GM21723 (cell line): ENCODE results near the gene LRRC63.
"Not testable (repeated sequence)": the region's sequence is repeated elsewhere in the genome, so short reads cannot be mapped to it uniquely, and the experiment has no call there.

Experiments used
- ATAC-seq: cut with Tn5 transposase; IDR thresholded peaks from one replicate; pipeline ENCODE4 v1.9.1; 2021; ENCODE audit warnings: mild to moderate bottlenecking, moderate library complexity; ENCODE audit not compliant: unreplicated experiment

The LRRC63 gene

GRCh38 chr13:46211483-46212351 is at the start of gene LRRC63:
LRRC63 (plus strand) TSS chr13:46211928; CDS start chr13:46213035, 1,107 bp downstream.
- peak; percentile 97 for ATAC-seq

- not testable (repeated sequence) for ATAC-seq
These were observed 49.0 kb upstream of the LRRC63 start for GRCh38 chr13:46162741-46163140.

DNA sequence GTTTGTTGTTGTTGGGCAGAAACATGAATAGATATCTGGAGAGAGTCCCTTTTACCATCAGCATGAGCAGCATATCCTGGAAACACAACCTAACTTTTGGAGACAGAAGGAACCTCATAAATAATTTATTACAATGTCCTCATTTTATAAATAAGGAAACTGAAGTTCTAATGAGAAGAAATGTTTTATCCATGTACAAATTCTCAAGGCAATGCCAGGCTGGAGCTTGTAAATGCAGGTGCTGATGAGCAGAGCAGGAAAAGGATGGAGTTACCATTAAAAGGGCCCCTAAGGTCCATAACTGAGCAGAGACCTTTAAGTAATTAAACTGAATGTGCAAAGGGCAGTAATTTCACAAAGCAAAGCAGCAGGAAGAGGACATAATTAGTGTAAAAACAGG is 47.1 kb upstream of the LRRC63 start:
- ATAC-seq: no peak

DNA sequence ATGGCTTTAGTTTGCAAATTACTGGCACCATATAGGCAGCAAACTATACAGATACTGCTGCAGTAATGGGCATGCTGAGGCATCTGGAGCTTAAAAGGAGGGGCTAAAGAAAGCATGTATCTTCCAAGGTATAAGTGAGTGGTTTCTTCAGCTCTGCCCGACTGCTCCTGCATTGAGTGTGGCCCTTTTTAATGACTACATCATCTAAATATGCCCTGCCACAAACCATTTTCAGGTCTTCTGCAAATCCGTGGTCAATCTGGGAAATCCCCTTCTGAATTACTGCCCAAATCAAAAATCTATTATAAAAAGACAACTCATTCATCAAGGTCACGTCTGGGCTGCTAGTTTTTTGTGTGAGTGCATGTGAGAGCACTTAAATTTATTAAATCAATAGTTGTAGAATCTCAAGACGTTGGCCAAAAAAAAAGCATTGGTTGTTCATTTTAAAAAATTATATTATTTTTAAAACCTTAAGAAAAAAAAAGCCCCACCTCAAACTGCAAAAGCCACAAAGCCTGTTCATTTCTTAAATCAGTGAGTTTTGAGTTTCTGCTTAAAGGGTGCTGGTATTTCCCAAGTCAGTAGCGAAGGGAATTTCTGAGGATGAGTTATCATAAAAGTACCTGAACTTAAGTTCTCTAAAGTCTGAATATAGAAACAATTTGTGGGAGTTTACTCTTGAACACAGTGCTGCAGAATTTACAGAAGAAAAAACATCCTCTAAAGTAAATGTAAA is 46.1 kb upstream of the LRRC63 start:
- peak; percentile 47 for ATAC-seq

GRCh38 chr13:46166224-46166584 is 45.5 kb upstream of the LRRC63 start:
- peak; percentile 8 for ATAC-seq

DNA sequence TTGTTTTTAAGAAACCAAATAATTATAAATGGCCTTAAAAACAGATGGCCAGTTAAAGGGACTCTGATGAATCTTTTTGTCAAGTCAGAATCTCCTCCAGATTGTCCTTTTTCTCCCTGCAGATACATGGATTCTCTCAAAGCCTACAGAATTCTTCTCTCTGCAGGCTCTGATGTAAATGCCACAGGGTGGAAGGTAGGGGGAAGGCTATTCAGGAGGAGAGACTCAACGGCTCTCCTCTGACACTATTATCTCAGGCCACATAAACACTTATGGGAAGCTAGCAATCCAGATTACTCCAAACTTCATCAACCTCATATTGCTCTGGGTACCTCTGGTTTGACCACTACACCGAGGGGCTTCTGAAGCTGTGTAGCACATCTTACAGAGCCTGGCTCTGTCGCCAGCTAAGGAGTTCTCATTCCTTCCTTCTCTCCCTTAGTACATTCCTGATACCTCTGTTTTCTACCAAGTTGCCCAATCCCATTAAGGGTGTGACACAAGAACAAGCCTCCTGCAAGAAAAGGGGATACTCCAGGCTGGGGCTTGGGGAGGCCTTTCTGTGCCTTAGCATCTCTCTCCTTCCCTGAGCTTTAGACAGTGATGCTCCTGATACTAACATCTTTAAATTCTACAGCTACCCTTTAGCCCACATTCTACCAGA is 44.6 kb upstream of the LRRC63 start:
- ATAC-seq: no peak

- peak; percentile 46 for ATAC-seq
These were observed 43.4 kb upstream of the LRRC63 start for GRCh38 chr13:46168341-46168740.

DNA sequence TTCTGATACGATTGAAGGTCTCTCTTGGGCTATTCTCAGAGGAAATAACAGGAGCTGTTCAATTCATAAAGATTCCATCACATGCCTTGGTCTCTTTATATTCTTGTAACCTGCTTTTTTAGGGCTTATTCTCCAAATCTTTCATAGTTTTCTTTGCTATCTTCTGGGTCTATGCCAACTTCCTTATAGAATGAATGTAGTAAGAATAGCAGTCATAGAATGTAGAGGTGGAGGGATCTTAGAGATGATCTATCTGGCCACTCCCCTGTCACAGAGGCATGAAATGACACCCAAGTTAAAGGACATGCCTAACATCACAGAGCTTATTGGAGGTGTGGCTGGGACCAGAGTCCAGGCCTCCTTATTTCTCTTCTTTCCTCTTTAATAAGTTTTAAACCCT is 42.9 kb upstream of the LRRC63 start:
- no peak for ATAC-seq

GRCh38 chr13:46169758-46170157 is 42.0 kb upstream of the LRRC63 start:
- no peak for ATAC-seq

DNA sequence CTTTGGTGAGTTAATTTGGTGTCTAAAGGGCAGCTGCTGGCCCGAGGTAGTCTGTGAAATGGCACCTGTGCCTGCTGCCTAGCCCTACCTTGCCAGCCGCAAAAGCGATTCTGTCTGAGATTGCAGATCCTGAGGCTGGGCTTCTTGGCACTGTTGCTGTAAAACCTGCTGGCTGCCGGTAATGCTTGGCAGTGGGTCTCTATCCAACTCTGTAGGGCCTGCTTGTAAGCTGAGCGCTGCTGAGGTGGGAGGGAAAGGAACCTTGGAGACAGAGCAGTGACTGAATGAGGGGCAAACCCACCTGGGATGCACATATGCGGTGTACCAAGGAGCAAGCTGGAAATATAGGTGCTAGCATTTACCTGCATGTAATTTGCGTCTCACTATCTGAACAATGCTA is 41.5 kb upstream of the LRRC63 start:
- ATAC-seq: no peak

- no peak for ATAC-seq
These were observed 41.0 kb upstream of the LRRC63 start for GRCh38 chr13:46170687-46171086.

DNA sequence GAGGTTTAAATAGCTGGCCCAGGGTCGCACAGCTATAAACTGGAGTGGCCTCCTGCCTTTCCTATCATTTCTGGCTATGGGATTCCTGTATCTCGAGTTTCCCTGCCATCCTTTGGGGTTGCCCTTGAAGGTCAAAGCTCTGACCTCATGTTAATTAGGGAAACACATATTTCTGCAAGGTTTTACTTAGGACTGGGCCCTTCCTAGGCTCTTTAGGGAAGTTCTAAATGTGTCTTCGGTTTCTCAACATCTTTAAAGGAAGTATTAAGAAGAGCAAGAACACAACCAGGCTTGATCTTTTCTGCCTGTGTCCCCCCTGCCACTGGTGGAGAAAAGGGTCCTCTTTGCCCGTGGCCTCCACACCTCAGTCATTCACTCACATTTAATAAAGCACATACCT is 40.5 kb upstream of the LRRC63 start:
- ATAC-seq: no peak

DNA sequence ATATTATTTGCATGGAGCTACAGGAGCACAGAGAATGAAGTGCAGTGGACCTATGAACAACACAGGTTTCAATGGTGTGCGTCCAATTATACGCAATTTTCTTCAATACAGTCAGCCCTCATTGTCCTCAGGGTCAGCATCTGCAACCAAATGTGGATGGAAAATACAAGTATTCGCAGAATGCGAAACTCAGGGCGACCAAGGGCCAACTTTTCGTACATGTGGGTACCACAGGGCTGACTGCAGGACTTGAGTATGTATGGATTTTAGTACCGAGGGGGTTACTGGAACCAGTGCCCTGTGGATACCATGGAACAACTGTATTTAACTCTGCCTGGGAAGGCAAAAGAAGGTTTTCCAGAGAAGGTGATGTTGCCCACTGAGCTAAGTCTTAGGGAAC is 40.0 kb upstream of the LRRC63 start:
- no peak for ATAC-seq

GRCh38 chr13:46172531-46172991 is 39.2 kb upstream of the LRRC63 start:
- ATAC-seq: no peak

- no peak for ATAC-seq
These were observed 38.1 kb upstream of the LRRC63 start for GRCh38 chr13:46173656-46174055.

DNA sequence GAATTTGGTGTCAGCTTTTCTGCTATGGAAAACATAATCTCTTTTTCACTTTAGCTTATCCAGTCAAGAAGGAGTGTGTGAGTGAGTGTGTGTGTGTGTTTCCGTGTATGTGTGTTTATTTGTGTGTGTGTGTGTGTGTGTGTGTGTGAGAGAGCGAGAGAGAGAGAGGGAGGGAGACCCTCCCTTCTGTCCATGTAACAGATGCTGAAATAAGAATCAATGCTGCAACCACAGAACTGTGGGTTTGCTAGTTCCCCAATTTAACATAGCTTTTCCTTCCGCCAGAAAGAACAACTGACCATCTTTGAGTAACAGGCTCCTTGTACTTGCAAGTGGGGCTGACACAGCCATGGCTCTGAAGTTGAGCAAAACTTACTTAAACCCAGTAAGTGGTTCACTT is 35.0 kb upstream of the LRRC63 start:
- peak; percentile 44 for ATAC-seq

GRCh38 chr13:46178143-46178542 is 33.6 kb upstream of the LRRC63 start:
- no peak for ATAC-seq

DNA sequence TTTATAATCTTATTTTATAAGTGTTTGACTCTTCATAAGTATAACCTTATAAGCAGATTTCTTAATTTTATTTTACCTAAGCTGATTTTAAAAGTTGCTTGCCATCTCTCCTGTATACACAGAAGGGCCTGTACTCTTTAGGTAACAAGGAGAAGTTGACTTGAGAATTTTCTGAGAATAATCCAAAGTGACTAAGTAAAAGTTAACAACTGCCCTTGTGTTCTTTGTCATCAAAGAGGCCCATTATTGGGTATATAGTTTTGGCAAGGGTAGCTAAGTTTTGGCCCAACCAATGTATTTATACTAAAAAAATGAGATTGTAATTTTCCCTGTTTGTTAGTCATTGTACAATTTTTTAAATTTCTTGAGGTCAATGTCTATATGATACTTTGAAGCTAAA is 32.9 kb upstream of the LRRC63 start:
- no peak for ATAC-seq

DNA sequence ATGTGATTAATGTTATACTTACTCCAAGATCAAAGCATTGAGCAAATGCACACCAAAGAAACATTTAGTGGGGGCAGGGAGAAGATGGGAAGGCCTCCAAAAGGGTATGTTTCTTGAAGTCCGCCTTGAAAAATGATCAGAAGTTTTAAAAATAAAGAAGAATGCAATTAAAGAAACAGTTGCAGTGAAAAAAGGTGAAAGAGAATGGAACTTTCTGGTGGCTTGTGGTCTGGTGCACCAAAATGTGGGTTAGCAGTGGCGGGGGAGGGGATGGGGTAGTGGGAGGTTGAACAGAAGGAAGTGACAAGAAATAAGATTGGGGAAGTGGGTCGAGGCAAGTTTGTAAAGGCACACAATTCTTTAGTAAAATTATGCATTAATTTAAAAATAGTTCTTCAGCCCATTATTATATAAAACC is 32.2 kb upstream of the LRRC63 start:
- ATAC-seq: no peak

- no peak for ATAC-seq
These were observed 31.6 kb upstream of the LRRC63 start for GRCh38 chr13:46179969-46180763.

DNA sequence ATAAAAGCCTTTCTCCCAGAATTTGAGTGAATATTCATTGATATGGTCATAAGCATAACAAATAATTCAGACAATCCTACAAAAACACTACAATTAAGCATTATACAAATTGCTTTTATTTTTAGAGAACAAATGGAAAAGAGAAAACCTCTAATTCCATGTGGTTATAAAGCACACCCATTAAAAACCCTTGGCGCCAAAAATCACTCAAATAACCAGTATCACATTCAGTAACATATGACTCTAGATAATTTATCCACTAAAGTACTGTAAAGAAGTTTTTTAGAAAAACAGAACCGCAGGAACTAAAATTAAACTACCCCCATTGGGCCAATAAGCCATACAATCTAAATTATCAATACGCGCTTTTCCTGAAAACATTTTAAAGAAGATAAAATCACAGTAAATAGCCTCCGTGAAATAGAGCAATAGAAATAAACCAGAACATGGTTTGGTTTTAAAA is 30.3 kb upstream of the LRRC63 start:
- no peak for ATAC-seq
